HCT116 (cell line): ENCODE results near the gene TLR9. TPM values are rescaled to one million over a fixed set of nuclear protein-coding genes. Genes with fewer than 3 reads are reported as not detected.

ENCODE experiments used
- ATAC-seq: fragments of 200-7000 bp; cut with Tn5 transposase; 2 replicates; pipeline ENCODE4 v1.9.1; 2020; ENCODE audit warnings: mild to moderate bottlenecking, moderate library complexity
- BruUV-seq: library from RNA; stranded (reverse); fragments of 400-500 nt; replicated peaks from 2 replicates; lab custom pipeline; 2021; lab: Mats Ljungman, UMichigan
- CTCF ChIA-PET: fragments of 300-600 bp; sonication (Branson Sonifier 250); formaldehyde crosslinking; loops from one replicate; lab custom pipeline; 2021; ENCODE audit warnings: antibody characterized with exemption; lab: Charles Lee
- POLR2A ChIA-PET: fragments of 300-600, 350-600 bp; sonication (Branson Sonifier 250); formaldehyde crosslinking; loops from one replicate; lab custom pipeline; 2021; ENCODE audit warnings: antibody characterized with exemption; lab: Charles Lee
- RAD21 ChIA-PET, 2 experiments: fragments of 300-600 bp; sonication (Branson Sonifier 250); formaldehyde crosslinking; loops; one replicate each; lab custom pipeline; 2023; ENCODE audit warnings: low total read pairs in 2 of 2; ENCODE audit not compliant: uncharacterized antibody in 2 of 2, unreplicated experiment in 2 of 2, low non-redundant PET in 1 of 2; lab: Charles Lee
- DNase-seq: peaks from one replicate; pipeline ENCODE4 v3.0.0-alpha.2; 2010; ENCODE audit warnings: low read depth, low spot score
- H2AFZ ChIP-seq: fragments of 200-600 bp; shearing (Covaris generic), sonication (generic); 2 replicates; pipeline ENCODE4 v1.6.1; 2017; ENCODE audit warnings: low read depth, mixed run types, mixed read lengths, antibody characterized with exemption, low read length; ENCODE audit not compliant: poor library complexity, severe bottlenecking
- H3K27ac ChIP-seq: 2 replicates; pipeline ENCODE4 v1.5.1; 2012; ENCODE audit warnings: low read depth, low read length
- H3K27me3 ChIP-seq: fragments of 200-600 bp; sonication (generic); 2 replicates; pipeline ENCODE4 v1.6.1; 2016; ENCODE audit warnings: mixed run types, low read length, mixed read lengths; ENCODE audit not compliant: insufficient read depth
- H3K36me3 ChIP-seq, 2 experiments: fragments of 200-500 bp in 1 of 2; fragments of 200-600 bp in 1 of 2; sonication (Bioruptor generic) in 1 of 2; sonication (generic) in 1 of 2; 2 replicates each; pipeline versions ENCODE4 v1.5.1 to v1.6.1; 2014 to 2016; ENCODE audit warnings: low read length in 2 of 2, inconsistent platforms in 1 of 2, mixed read lengths in 1 of 2, mixed run types in 1 of 2; ENCODE audit not compliant: insufficient read depth in 2 of 2, control insufficient read depth in 1 of 2
- H3K4me1 ChIP-seq, 2 experiments: fragments of 200-600 bp in 1 of 2; sonication (generic) in 1 of 2; 2 replicates each; pipeline versions ENCODE4 v1.5.1 to v1.6.1; 2012 to 2017; ENCODE audit warnings: low read length in 2 of 2, inconsistent platforms in 1 of 2, mild to moderate bottlenecking in 1 of 2, mixed read lengths in 1 of 2, mixed run types in 1 of 2, moderate library complexity in 1 of 2; ENCODE audit not compliant: insufficient read depth in 2 of 2, control insufficient read depth in 1 of 2
- H3K4me2 ChIP-seq: fragments of 200-600 bp; sonication (generic); 2 replicates; pipeline ENCODE4 v1.6.1; 2017; ENCODE audit warnings: mixed run types, low read length, mixed read lengths
- H3K4me3 ChIP-seq, 2 experiments: fragments of 200-600 bp in 1 of 2; sonication (generic) in 1 of 2; replicated peaks in 1 of 2; 2 replicates each; pipeline ENCODE4 v1.5.1; 2011 to 2016; ENCODE audit warnings: low read length in 2 of 2, control low read depth in 1 of 2, low read depth in 1 of 2, mild to moderate bottlenecking in 1 of 2, mixed read lengths in 1 of 2, mixed run types in 1 of 2
- H3K79me2 ChIP-seq: fragments of 200-600 bp; sonication (generic); 2 replicates; pipeline ENCODE4 v1.6.1; 2017; ENCODE audit warnings: mild to moderate bottlenecking, mixed run types, low read length, moderate library complexity, mixed read lengths; ENCODE audit not compliant: insufficient read depth
- H3K9ac ChIP-seq: fragments of 200-600 bp; sonication (generic); 2 replicates; pipeline ENCODE4 v1.6.1; 2016; ENCODE audit warnings: low read length, mixed read lengths
- H3K9me2 ChIP-seq: fragments of 200-600 bp; sonication (generic), shearing (Covaris generic); 2 replicates; pipeline ENCODE4 v1.6.1; 2017; ENCODE audit warnings: mixed run types, mild to moderate bottlenecking, moderate library complexity; ENCODE audit not compliant: insufficient read depth
- H3K9me3 ChIP-seq, 2 experiments: fragments of 200-500 bp in 1 of 2; fragments of 200-600 bp in 1 of 2; sonication (Bioruptor generic) in 1 of 2; sonication (generic) in 1 of 2; 2 replicates each; pipeline ENCODE4 v1.6.1; 2014 to 2017; ENCODE audit warnings: low read length in 2 of 2, mixed read lengths in 2 of 2, inconsistent platforms in 1 of 2, low read depth in 1 of 2, mild to moderate bottlenecking in 1 of 2, mixed run types in 1 of 2, moderate library complexity in 1 of 2; ENCODE audit not compliant: control insufficient read depth in 1 of 2, insufficient read depth in 1 of 2
- H4K20me1 ChIP-seq: fragments of 200-600 bp; sonication (generic), shearing (Covaris generic); 2 replicates; pipeline ENCODE4 v1.6.1; 2017; ENCODE audit warnings: mixed run types, mild to moderate bottlenecking, moderate library complexity; ENCODE audit not compliant: insufficient read depth
- ATF3 ChIP-seq: IDR thresholded peaks from 2 replicates; pipeline ENCODE4 v1.6.1; 2012
- CBX3 ChIP-seq: IDR thresholded peaks from 2 replicates; pipeline ENCODE4 v1.6.1; 2012; ENCODE audit warnings: low read depth
- EGR1 ChIP-seq: IDR thresholded peaks from 2 replicates; pipeline ENCODE4 v1.6.1; 2012; ENCODE audit warnings: low read depth
- EZH2 ChIP-seq: fragments of 200-600 bp; sonication (generic); IDR thresholded peaks from 2 replicates; pipeline ENCODE4 v1.6.1; 2017; ENCODE audit warnings: antibody characterized with exemption, mixed run types
- POLR2A ChIP-seq: IDR thresholded peaks from 2 replicates; pipeline ENCODE4 v1.7.0; 2011; ENCODE audit warnings: borderline replicate concordance; ENCODE audit not compliant: insufficient read depth, insufficient read length; ENCODE audit errors: extremely low read depth
- POLR2AphosphoS5 ChIP-seq: IDR thresholded peaks from 2 replicates; pipeline ENCODE4 v1.6.1; 2011; ENCODE audit warnings: mild to moderate bottlenecking, low read depth, low read length, moderate library complexity
- REST ChIP-seq: IDR thresholded peaks from 2 replicates; pipeline ENCODE4 v1.6.1; 2012; ENCODE audit warnings: low read depth
- SP1 ChIP-seq: IDR thresholded peaks from 2 replicates; pipeline ENCODE4 v1.6.1; 2012; ENCODE audit warnings: low read depth
- TCF7L2 ChIP-seq: IDR thresholded peaks from 2 replicates; pipeline ENCODE4 v1.7.0; 2011; ENCODE audit warnings: borderline replicate concordance, inconsistent platforms; ENCODE audit not compliant: insufficient read depth, insufficient read length; ENCODE audit errors: extremely low read depth
- intact Hi-C: fragments of 100-400 bp; cut with micrococcal nuclease; formaldehyde crosslinking; loops from 2 replicates; pipeline ENCODE4 v1.10.0; 2022
- total RNA-seq: library from RNA; stranded (reverse); gene quantifications from one replicate; pipeline ENCODE4 v1.2.1, GENCODE V29; 2021; ENCODE audit not compliant: unreplicated experiment

Gene TLR9
- total RNA-seq, 1 experiment from 2014 or later = 0.15 TPM

- ChIA-PET CTCF (no interaction called here), POLR2A (no interaction called here), RAD21 (no interaction called here)
- no TSS peak for BruUV-seq
- peaks cover 49 to 66% of the 10 kb centered on the region in 2 experiments for H3K36me3 ChIP-seq
- TF ChIP-seq POLR2AphosphoS5 = no peak
- TF ChIP-seq EGR1 = no peak
- TF ChIP-seq CBX3 = no peak
- TF ChIP-seq TCF7L2 = no peak
- TF ChIP-seq SP1 = no peak
- no peak for TF ChIP-seq POLR2A
- no peak for TF ChIP-seq EZH2
- no peak for TF ChIP-seq REST
- no peak for TF ChIP-seq ATF3
- H3K4me3 ChIP-seq = no peak overlapping the region
- H4K20me1 ChIP-seq = peaks cover 26% of the 10 kb centered on the region; the same call in 1 of the 2 replicates
- DNase-seq (no peak), ATAC-seq (no peak)
- peaks cover 97% of the 10 kb centered on the region for H3K79me2 ChIP-seq
- H2AFZ ChIP-seq = no peak overlapping the region
- H3K9me3 ChIP-seq = no peaks in the 10 kb centered on the region
- H3K27ac ChIP-seq = no peak overlapping the region
- peaks cover 0 to 5% of the 10 kb centered on the region in 2 experiments; a peak in 2 of 4 replicates for H3K4me1 ChIP-seq
- no peak overlapping the region for H3K9ac ChIP-seq
- intact Hi-C loops = no loop called here
- H3K9me2 ChIP-seq = no peaks in the 10 kb centered on the region
- H3K27me3 ChIP-seq = no peaks in the 10 kb centered on the region
- H3K4me2 ChIP-seq = no peak overlapping the region
Observed at GRCh38 chr3:52269776-52270175, 44.3 kb upstream of the TLR9 start.
